Suprapubic skin (tissue), 4 donors: Measurements from ENCODE around the gene SUPV3L1. TPM values are rescaled to one million over a fixed set of nuclear protein-coding genes. Genes with fewer than 3 reads are reported as not detected.
"Not testable (repeated sequence)": the region's sequence is repeated elsewhere in the genome, so short reads cannot be mapped to it uniquely, and the experiment has no call there.

Experiments
- DNase-seq, 2 donors: peaks; one replicate each; pipeline ENCODE4 v3.0.0-alpha.2; 2019; ENCODE audit warnings: low spot score in 2 of 2
- H3K27ac ChIP-seq: fragments of 200-600 bp; sonication (generic); one replicate; pipeline ENCODE4 v1.5.1; 2019
- H3K27me3 ChIP-seq: fragments of 200-600 bp; sonication (generic); one replicate; pipeline ENCODE4 v1.5.1; 2019
- H3K36me3 ChIP-seq: fragments of 200-600 bp; sonication (generic); one replicate; pipeline ENCODE4 v1.5.1; 2019
- H3K4me1 ChIP-seq: fragments of 200-600 bp; sonication (generic); one replicate; pipeline ENCODE4 v1.5.1; 2019
- H3K4me3 ChIP-seq: fragments of 200-600 bp; sonication (generic); one replicate; pipeline ENCODE4 v1.5.1; 2019; ENCODE audit warnings: mild to moderate bottlenecking
- H3K9me3 ChIP-seq: fragments of 200-600 bp; sonication (generic); one replicate; pipeline ENCODE4 v1.5.1; 2019
- EP300 ChIP-seq: sonication (generic); formaldehyde crosslinking; IDR thresholded peaks from one replicate; pipeline ENCODE4 v1.6.1; 2017; ENCODE audit warnings: antibody characterized with exemption
- POLR2A ChIP-seq, 2 donors: fragments of 450-650 bp; IDR thresholded peaks; one replicate each; pipeline ENCODE4 v1.6.1; 2017; ENCODE audit warnings: antibody characterized with exemption in 2 of 2, mild to moderate bottlenecking in 2 of 2, moderate library complexity in 2 of 2
- POLR2AphosphoS5 ChIP-seq, 3 donors: sonication (generic); formaldehyde crosslinking; IDR thresholded peaks; one replicate each; pipeline ENCODE4 v1.6.1; 2017; ENCODE audit warnings: antibody characterized with exemption in 3 of 3
- WGBS: methylation state at CpG from one replicate; pipeline ENCODE4 v1.1.5; 2018; 5-methylcytosine and 5-hydroxymethylcytosine counted together
- total RNA-seq, 4 donors: library from RNA; depleted of rRNA; stranded (reverse); fragments of >200 nt; gene quantifications; one replicate each; pipeline ENCODE4 v1.1.0, GENCODE V29; 2016
- TF ChIP-seq, protein P1 (sequence below), 2 donors: fragments of 200-600 bp in 1 of 2; fragments of 450-650 bp in 1 of 2; sonication (generic) in 1 of 2; IDR thresholded peaks; one replicate each; pipeline ENCODE4 v1.5.1; 2016 to 2019; ENCODE audit warnings: antibody characterized with exemption in 2 of 2, mild to moderate bottlenecking in 1 of 2, moderate library complexity in 1 of 2

Gene SUPV3L1
- total RNA-seq, 4 donors from 2014 or later = 27.9 to 53.1 (median 30.5) TPM

DNA sequence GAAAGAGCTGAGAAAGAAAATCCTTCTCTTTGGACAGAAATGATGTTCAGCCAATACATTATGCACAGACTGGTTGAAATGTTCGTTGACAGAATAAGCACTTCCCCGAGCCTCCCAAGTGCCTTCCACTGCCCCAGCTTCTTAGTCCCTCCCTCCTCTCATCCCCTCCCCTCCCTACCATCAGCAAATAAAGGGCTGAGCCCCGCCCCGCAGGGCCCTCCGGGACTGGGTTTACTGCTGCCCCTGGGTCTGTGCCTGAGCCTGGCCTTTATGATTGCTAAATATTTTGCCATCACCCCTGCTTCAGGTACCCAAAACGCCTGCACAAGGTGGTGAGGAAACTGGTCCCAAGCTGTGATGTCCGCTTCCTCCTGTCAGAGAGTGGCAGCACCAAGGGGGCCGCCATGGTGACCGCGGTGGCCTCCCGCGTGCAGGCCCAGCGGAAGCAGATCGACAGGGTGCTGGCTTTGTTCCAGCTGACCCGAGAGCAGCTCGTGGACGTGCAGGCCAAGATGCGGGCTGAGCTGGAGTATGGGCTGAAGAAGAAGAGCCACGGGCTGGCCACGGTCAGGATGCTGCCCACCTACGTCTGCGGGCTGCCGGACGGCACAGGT is 68.2 kb downstream of the SUPV3L1 start:
- no peaks in the 10 kb centered on the region for H3K27me3 ChIP-seq
- H3K4me1 ChIP-seq = no peaks in the 10 kb centered on the region
- no peak for DNase-seq
- no peaks in the 10 kb centered on the region for H3K9me3 ChIP-seq
- 75% methylated on average over 12 of the region's 24 CpGs for WGBS
- TF ChIP-seq POLR2AphosphoS5 (IDR thresholded peaks at IDR 0.05) (no peak), EP300 (no peak), POLR2A (IDR thresholded peaks at IDR 0.05) (no peak)
- TF ChIP-seq, protein P1, sequence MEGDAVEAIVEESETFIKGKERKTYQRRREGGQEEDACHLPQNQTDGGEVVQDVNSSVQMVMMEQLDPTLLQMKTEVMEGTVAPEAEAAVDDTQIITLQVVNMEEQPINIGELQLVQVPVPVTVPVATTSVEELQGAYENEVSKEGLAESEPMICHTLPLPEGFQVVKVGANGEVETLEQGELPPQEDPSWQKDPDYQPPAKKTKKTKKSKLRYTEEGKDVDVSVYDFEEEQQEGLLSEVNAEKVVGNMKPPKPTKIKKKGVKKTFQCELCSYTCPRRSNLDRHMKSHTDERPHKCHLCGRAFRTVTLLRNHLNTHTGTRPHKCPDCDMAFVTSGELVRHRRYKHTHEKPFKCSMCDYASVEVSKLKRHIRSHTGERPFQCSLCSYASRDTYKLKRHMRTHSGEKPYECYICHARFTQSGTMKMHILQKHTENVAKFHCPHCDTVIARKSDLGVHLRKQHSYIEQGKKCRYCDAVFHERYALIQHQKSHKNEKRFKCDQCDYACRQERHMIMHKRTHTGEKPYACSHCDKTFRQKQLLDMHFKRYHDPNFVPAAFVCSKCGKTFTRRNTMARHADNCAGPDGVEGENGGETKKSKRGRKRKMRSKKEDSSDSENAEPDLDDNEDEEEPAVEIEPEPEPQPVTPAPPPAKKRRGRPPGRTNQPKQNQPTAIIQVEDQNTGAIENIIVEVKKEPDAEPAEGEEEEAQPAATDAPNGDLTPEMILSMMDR (IDR thresholded peaks at IDR 0.05) = no peak
- no peaks in the 10 kb centered on the region for H3K36me3 ChIP-seq
- no peak overlapping the region for H3K4me3 ChIP-seq
- H3K27ac ChIP-seq = no peak overlapping the region

GRCh38 chr10:69250041-69250440 is 70.0 kb downstream of the SUPV3L1 start:
- Histone ChIP-seq H3K4me1 (no peaks in the 10 kb centered on the region), H3K27me3 (no peaks in the 10 kb centered on the region), H3K27ac (no peak overlapping the region), H3K9me3 (no peaks in the 10 kb centered on the region), H3K4me3 (no peak overlapping the region), H3K36me3 (no peaks in the 10 kb centered on the region)
- no peak for TF ChIP-seq EP300
- TF ChIP-seq POLR2A (IDR thresholded peaks at IDR 0.05) = no peak
- TF ChIP-seq, protein P1 (IDR thresholded peaks at IDR 0.05) = no peak
- no peak for TF ChIP-seq POLR2AphosphoS5 (IDR thresholded peaks at IDR 0.05)
- DNase-seq = no peak
- 90% methylated on average over 4 of the region's 14 CpGs for WGBS

GRCh38 chr10:69251417-69251816 is 71.4 kb downstream of the SUPV3L1 start:
- not testable (repeated sequence) for DNase-seq, H3K4me3 ChIP-seq, H3K36me3 ChIP-seq, H3K9me3 ChIP-seq, H3K27ac ChIP-seq, H3K4me1 ChIP-seq, H3K27me3 ChIP-seq
- 97% methylated on average over 2 of the region's 2 CpGs for WGBS

DNA sequence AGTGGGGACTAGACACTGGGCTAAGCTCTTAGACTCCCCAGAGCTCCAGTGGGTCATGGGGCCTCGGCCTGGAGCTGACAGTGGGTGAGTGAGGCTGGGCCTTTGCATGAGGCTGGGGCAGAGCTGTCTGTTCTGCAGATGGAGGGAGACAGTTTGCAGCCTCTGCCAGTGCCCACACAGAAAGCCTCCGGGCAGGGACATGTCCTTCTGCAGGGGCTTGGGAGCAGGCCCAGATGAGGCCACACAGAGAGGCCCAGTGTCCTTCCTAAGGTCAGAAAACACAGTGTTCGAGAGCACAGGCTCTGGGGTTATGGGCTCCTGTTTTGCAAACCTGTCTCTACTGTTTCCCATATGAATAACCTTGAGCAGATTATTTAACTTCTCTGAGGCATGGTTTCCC is 73.1 kb downstream of the SUPV3L1 start:
- DNase-seq = peak in 1 of 2 donors; percentile 49
- Histone ChIP-seq H3K27ac (no peak overlapping the region), H3K36me3 (no peaks in the 10 kb centered on the region), H3K27me3 (no peaks in the 10 kb centered on the region), H3K4me3 (no peak overlapping the region), H3K9me3 (no peaks in the 10 kb centered on the region), H3K4me1 (no peaks in the 10 kb centered on the region)
- TF ChIP-seq, protein P1 (IDR thresholded peaks at IDR 0.05) = no peak
- TF ChIP-seq POLR2A (IDR thresholded peaks at IDR 0.05) (no peak), POLR2AphosphoS5 (IDR thresholded peaks at IDR 0.05) (no peak), EP300 (no peak)
- 63% methylated on average over 3 of the region's 3 CpGs for WGBS

GRCh38 chr10:69254877-69255276 is 74.8 kb downstream of the SUPV3L1 start:
- Histone ChIP-seq H3K9me3 (no peaks in the 10 kb centered on the region), H3K4me1 (no peaks in the 10 kb centered on the region), H3K27ac (no peak overlapping the region), H3K27me3 (no peaks in the 10 kb centered on the region), H3K4me3 (no peak overlapping the region), H3K36me3 (no peaks in the 10 kb centered on the region)
- no peak for DNase-seq
- no peak for TF ChIP-seq POLR2AphosphoS5 (IDR thresholded peaks at IDR 0.05)
- TF ChIP-seq POLR2A (IDR thresholded peaks at IDR 0.05) = no peak
- TF ChIP-seq, protein P1 (IDR thresholded peaks at IDR 0.05) = no peak
- TF ChIP-seq EP300 = no peak
- 79% methylated on average over 7 of the region's 7 CpGs for WGBS

Other genes starting within 250 kb of the SUPV3L1 start
- 10 to 100 TPM; 35.4 to 84.4 (median 58.5) TPM for gene DDX21, start 224.1 kb upstream of the SUPV3L1 start, total RNA-seq
- 10 to 100 TPM; 15.0 to 21.5 (median 20.8) TPM for gene KIFBP, start 191.4 kb upstream of the SUPV3L1 start, total RNA-seq
- 10 to 100 TPM; 17.2 to 24.9 (median 21.2) TPM for gene SRGN, start 92.1 kb upstream of the SUPV3L1 start, total RNA-seq
- gene VPS26A, start 56.1 kb upstream of the SUPV3L1 start, total RNA-seq = 10 to 100 TPM; 29.9 to 33.4 (median 32.1) TPM
- under 1 TPM in 2 of 4 donors, not detected in 2; 0.13 to 0.15 TPM for gene HKDC1, start 40.1 kb downstream of the SUPV3L1 start, total RNA-seq
- gene HK1, start 98.3 kb downstream of the SUPV3L1 start, total RNA-seq = 100 to 1,000 TPM; 119 to 142 (median 141) TPM
- 1 to 10 TPM in 1 of 4 donors, under 1 TPM in 3; 0.25 to 1.2 (median 0.63) TPM for gene TACR2, start 236.7 kb downstream of the SUPV3L1 start, total RNA-seq